Vagina (tissue), 2 donors: Measurements from ENCODE around the gene GHRL. TPM values are rescaled to one million over a fixed set of nuclear protein-coding genes. Genes with fewer than 3 reads are reported as not detected.

Source experiments
- DNase-seq, 2 donors: peaks; one replicate each; pipeline ENCODE4 v3.0.0-alpha.2; 2017; ENCODE audit errors: extremely low spot score in 2 of 2
- H3K27ac ChIP-seq: fragments of 200-600 bp; sonication (generic); one replicate; pipeline ENCODE4 v1.5.1; 2019
- H3K27me3 ChIP-seq: fragments of 200-600 bp; sonication (generic); one replicate; pipeline ENCODE4 v1.5.1; 2019
- H3K36me3 ChIP-seq, 2 donors: fragments of 200-600 bp; sonication (generic); one replicate each; pipeline ENCODE4 v1.5.1; 2017 to 2019
- H3K4me1 ChIP-seq: fragments of 200-600 bp; sonication (generic); one replicate; pipeline ENCODE4 v1.5.1; 2019
- H3K4me3 ChIP-seq, 2 donors: fragments of 200-600 bp; sonication (generic); 1 replicate in 1 of 2; 2 replicates in 1 of 2; pipeline ENCODE4 v1.5.1; 2016 to 2019
- H3K9me3 ChIP-seq: fragments of 200-600 bp; sonication (generic); one replicate; pipeline ENCODE4 v1.5.1; 2019
- POLR2A ChIP-seq, 2 donors: fragments of 450-650 bp; IDR thresholded peaks; one replicate each; pipeline ENCODE4 v1.6.1; 2017; ENCODE audit warnings: antibody characterized with exemption in 2 of 2, mild to moderate bottlenecking in 2 of 2, moderate library complexity in 2 of 2
- POLR2AphosphoS5 ChIP-seq, 2 donors: sonication (generic); formaldehyde crosslinking; IDR thresholded peaks; one replicate each; pipeline ENCODE4 v1.9.0; 2017; ENCODE audit warnings: antibody characterized with exemption in 2 of 2, mild to moderate bottlenecking in 2 of 2, low read depth in 1 of 2; ENCODE audit not compliant: insufficient read depth in 1 of 2
- intact Hi-C: fragments of 100-400 bp; cut with DNase I; formaldehyde crosslinking; loops from one replicate; pipeline ENCODE4 v1.15.1; 2023
- total RNA-seq: library from RNA; depleted of rRNA; stranded (reverse); fragments of >200 nt; gene quantifications from one replicate; pipeline ENCODE4 v1.2.3, GENCODE V29; 2016
- TF ChIP-seq, protein P1 (sequence below), 3 experiments: fragments of 450-650 bp in 2 of 3; fragments of 200-600 bp in 1 of 3; sonication (generic) in 1 of 3; IDR thresholded peaks; one replicate each; pipeline ENCODE4 v1.5.1; 2017 to 2019; ENCODE audit warnings: antibody characterized with exemption in 3 of 3, mild to moderate bottlenecking in 2 of 3, moderate library complexity in 2 of 3

The GHRL gene, protein sequence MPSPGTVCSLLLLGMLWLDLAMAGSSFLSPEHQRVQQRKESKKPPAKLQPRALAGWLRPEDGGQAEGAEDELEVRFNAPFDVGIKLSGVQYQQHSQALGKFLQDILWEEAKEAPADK
- not detected for total RNA-seq

DNA sequence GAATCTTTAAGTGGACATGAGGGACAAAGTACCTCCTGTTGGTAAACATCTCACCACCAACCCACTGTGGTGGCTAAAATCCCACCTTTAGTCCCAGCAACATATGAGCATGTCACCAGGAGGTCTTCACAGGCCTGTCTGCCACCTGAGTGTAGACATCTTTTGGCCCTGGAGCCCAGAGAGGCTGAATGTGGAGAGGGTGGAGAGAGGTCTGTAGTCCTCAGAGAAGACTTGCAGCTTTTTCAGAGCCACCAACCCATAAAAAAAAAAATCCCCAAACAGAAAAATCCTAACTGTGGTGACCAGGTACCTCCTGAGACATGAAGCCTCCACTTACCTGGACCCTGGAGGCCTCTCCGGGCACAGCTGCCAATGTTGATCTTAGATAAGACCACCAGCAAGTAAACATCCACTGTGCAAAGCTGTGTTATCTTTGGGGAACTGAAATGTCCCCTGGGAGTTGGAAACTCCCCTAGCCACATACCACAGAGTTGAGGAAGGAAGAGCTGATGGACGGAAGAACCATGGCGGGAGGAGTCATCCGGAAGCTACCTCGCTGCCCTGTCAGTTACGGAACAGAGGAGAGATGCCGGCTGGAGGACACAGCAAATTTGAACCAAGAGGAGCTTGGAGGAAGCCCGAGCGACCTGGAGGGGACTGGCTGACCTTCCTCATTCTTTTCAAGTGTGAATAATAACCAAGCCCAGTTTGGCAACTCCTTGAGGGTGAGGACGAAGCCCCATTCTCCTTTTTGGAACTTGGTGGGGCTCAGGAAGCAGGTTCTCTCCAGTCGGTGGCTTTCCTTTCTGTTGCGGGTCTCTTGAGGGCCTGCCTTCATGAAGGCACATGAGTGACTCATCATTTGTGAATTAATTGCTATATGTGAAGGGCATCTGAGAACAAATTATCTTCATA, at the start of gene GHRL:
Gene GHRL, minus strand, starts transcription at position 443 of the 915 bp plus-strand sequence. CDS start 2,767 bp downstream, outside the sequence.
- intact Hi-C loops: no loop called here
- no peaks in the 10 kb centered on the region for H3K27me3 ChIP-seq
- H3K9me3 ChIP-seq: no peaks in the 10 kb centered on the region
- H3K27ac ChIP-seq: no peak within 1 kb of the TSS
- H3K4me1 ChIP-seq: no peaks in the 10 kb centered on the region
- H3K36me3 ChIP-seq: peaks cover 0 to 19% of the 10 kb centered on the region in 2 donors
- no peak for TF ChIP-seq POLR2AphosphoS5 (IDR thresholded peaks at IDR 0.05; ENCODE audit: insufficient read depth in 1 of 2, low read depth in 1 of 2)
- no peak for TF ChIP-seq POLR2A (IDR thresholded peaks at IDR 0.05)
- TF ChIP-seq, protein P1, sequence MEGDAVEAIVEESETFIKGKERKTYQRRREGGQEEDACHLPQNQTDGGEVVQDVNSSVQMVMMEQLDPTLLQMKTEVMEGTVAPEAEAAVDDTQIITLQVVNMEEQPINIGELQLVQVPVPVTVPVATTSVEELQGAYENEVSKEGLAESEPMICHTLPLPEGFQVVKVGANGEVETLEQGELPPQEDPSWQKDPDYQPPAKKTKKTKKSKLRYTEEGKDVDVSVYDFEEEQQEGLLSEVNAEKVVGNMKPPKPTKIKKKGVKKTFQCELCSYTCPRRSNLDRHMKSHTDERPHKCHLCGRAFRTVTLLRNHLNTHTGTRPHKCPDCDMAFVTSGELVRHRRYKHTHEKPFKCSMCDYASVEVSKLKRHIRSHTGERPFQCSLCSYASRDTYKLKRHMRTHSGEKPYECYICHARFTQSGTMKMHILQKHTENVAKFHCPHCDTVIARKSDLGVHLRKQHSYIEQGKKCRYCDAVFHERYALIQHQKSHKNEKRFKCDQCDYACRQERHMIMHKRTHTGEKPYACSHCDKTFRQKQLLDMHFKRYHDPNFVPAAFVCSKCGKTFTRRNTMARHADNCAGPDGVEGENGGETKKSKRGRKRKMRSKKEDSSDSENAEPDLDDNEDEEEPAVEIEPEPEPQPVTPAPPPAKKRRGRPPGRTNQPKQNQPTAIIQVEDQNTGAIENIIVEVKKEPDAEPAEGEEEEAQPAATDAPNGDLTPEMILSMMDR (IDR thresholded peaks at IDR 0.05): no peak
- no peak within 1 kb of the TSS for H3K4me3 ChIP-seq
- no peak for DNase-seq

DNA sequence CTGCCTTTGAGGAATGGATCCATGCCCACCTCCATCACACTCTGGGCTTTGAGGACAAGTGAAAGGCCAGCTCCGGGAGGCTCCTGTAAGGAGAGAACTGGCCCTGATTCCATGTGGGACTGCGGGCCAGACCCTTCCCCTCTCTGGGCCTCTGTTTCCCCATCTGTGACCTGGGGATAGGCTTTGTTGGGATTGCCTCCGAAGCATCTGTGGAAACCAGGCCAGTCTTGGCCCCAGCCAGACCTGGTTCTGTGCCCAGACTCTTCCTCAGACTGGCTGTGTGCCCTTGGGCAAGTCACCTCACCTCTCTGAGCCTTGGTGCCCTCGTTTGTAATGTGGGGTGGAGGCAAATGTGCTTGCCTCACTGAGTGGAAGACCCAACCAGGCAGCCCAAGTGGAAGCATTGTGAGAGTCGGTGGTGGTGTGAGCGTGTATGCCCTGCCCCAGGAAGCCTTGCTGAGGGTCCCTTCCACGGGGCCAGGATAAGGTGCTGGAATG, 49.2 kb upstream of the GHRL start:
- H3K9me3 ChIP-seq: no peaks in the 10 kb centered on the region
- intact Hi-C loops: no loop called here

DNA sequence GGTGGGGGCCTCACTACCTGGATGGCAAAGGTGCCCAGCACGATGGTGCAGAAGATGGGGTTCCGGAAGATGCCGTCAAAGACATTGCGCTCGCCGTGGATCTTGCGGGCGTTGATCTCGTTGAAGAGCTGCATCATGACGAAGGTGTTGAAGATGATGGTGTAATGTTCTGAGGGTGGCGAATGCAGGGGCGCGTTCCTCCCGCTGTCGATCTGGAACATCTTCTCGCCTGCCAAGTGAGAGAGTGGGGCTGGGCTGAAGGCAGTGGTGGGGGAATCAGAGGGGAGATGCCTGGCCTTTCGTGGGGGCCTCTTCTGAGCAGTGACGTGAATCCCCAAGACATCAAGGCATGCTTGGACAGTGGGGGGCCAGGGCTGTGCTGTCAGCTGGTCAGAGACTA, 47.7 kb upstream of the GHRL start:
- intact Hi-C loops: no loop called here
- no peak for DNase-seq
- H3K27ac ChIP-seq: no peak overlapping the region
- H3K4me1 ChIP-seq: no peaks in the 10 kb centered on the region
- H3K27me3 ChIP-seq: no peaks in the 10 kb centered on the region
- H3K36me3 ChIP-seq: no peaks in the 10 kb centered on the region
- no peaks in the 10 kb centered on the region for H3K9me3 ChIP-seq
- TF ChIP-seq POLR2A (IDR thresholded peaks at IDR 0.05): no peak
- TF ChIP-seq POLR2AphosphoS5 (IDR thresholded peaks at IDR 0.05; ENCODE audit: insufficient read depth in 1 of 2, low read depth in 1 of 2): no peak
- H3K4me3 ChIP-seq: no peak overlapping the region

More for the DNA sequence above, 49.2 kb upstream of the GHRL start:
- H3K27ac ChIP-seq: no peak overlapping the region
- no peaks in the 10 kb centered on the region for H3K4me1 ChIP-seq
- no peaks in the 10 kb centered on the region for H3K27me3 ChIP-seq
- no peak for DNase-seq
- no peak overlapping the region for H3K4me3 ChIP-seq
- no peak for TF ChIP-seq POLR2A (IDR thresholded peaks at IDR 0.05)
- no peak for TF ChIP-seq POLR2AphosphoS5 (IDR thresholded peaks at IDR 0.05; ENCODE audit: insufficient read depth in 1 of 2, low read depth in 1 of 2)
- TF ChIP-seq, protein P1 (IDR thresholded peaks at IDR 0.05): no peak
- no peaks in the 10 kb centered on the region for H3K36me3 ChIP-seq

DNA sequence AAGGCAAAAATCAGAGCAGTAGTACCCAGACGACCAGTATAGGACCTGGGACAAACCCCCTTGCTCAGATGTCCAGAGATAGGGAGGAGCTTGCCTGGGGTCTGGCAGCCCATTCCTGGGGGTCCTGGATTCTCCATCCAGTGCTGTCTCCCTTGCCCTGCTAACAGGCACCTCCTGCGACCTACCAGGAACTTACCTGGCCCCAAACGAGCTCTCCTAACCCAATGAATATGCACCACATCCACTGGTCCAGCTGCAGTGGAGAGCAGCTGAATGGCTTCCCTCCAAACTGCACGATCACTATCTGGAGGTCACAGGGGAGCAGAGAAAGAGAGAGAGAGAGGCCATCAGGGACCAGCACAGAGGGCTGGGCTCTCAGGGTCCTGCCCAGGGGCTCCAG, 47.3 kb upstream of the GHRL start:
- intact Hi-C loops: no loop called here
- DNase-seq: no peak
- no peaks in the 10 kb centered on the region for H3K27me3 ChIP-seq

DNA sequence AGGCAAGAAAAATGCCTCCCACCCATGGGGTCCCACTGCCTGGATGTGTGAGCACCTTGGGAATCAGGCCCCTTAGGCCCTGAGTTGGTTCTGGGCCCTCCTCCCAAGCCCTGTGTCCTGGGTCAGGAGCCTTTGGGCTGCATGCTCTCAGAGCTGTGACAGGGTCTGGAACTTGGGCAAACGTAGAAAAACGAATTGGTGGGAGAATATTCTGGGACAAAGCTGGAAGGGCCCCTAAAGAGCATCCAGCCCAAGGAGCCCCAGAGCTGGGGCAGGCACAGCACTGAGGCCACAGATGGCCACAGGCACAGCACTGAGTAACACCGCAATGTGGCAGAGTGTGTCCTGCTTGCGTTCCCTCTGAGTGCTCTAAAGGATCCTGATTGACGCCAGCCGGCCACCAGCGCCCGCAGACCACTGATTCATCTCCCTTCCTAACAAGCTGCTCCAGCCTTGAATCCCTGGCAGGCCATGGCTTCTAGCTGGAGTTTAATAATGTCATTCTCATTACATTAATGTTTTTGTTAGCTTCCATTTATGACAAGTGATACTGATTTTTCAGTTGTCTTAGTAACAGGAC, 46.7 kb upstream of the GHRL start:
- TF ChIP-seq POLR2AphosphoS5 (IDR thresholded peaks at IDR 0.05; ENCODE audit: insufficient read depth in 1 of 2, low read depth in 1 of 2) (no peak), POLR2A (IDR thresholded peaks at IDR 0.05) (no peak)
- TF ChIP-seq, protein P1 (IDR thresholded peaks at IDR 0.05): no peak
- no peaks in the 10 kb centered on the region for H3K9me3 ChIP-seq
- H3K4me1 ChIP-seq: no peaks in the 10 kb centered on the region

More for the DNA sequence above, 47.3 kb upstream of the GHRL start:
- Histone ChIP-seq H3K4me3 (no peak overlapping the region), H3K9me3 (no peaks in the 10 kb centered on the region), H3K4me1 (no peaks in the 10 kb centered on the region), H3K36me3 (no peaks in the 10 kb centered on the region), H3K27ac (no peak overlapping the region)
- no peak for TF ChIP-seq POLR2AphosphoS5 (IDR thresholded peaks at IDR 0.05; ENCODE audit: insufficient read depth in 1 of 2, low read depth in 1 of 2)
- TF ChIP-seq POLR2A (IDR thresholded peaks at IDR 0.05): no peak
- TF ChIP-seq, protein P1 (IDR thresholded peaks at IDR 0.05): no peak

More for the DNA sequence above, 46.7 kb upstream of the GHRL start:
- no peak overlapping the region for H3K4me3 ChIP-seq
- no peaks in the 10 kb centered on the region for H3K27me3 ChIP-seq
- no peaks in the 10 kb centered on the region for H3K36me3 ChIP-seq
- H3K27ac ChIP-seq: no peak overlapping the region
- intact Hi-C loops: no loop called here
- DNase-seq: no peak
